ENCODE data around the gene LRMDA. TPM values are rescaled to one million over a fixed set of nuclear protein-coding genes. Genes with fewer than 3 reads are reported as not detected.

LRMDA gene
- total RNA-seq, 1 experiment from 2014 or later = 4.8 TPM

- RAD21 ChIA-PET (ENCODE audit: low non-redundant PET in 1 of 2, low total read pairs in 2 of 2, uncharacterized antibody in 2 of 2, unreplicated experiment in 2 of 2) = no interaction called here
- CTCF ChIA-PET = no interaction called here
- Histone ChIP-seq H3K79me2 (ENCODE audit: insufficient read depth, low read length) (no peaks in the 10 kb centered on the region), H3K4me2 (ENCODE audit: low read length) (no peak overlapping the region), H3K4me3 (replicated peaks in 1 of 2; ENCODE audit: low read depth in 1 of 2, low read length in 2 of 2) (no peak overlapping the region), H3K27ac (ENCODE audit: low read depth, low read length) (no peak overlapping the region), H3K27me3 (ENCODE audit: insufficient read depth, low read length) (peaks cover 54% of the 10 kb centered on the region), H3K9me2 (ENCODE audit: insufficient read depth) (no peaks in the 10 kb centered on the region), H3K4me1 (ENCODE audit: control insufficient read depth in 1 of 2, insufficient read depth in 2 of 2, low read length in 2 of 2) (no peaks in the 10 kb centered on the region), H3K9ac (ENCODE audit: low read length) (no peak overlapping the region), H4K20me1 (ENCODE audit: insufficient read depth) (no peaks in the 10 kb centered on the region), H3K36me3 (ENCODE audit: control insufficient read depth in 1 of 2, insufficient read depth in 2 of 2, low read length in 2 of 2) (no peaks in the 10 kb centered on the region), H3K9me3 (ENCODE audit: control insufficient read depth in 1 of 2, insufficient read depth in 1 of 2, low read depth in 1 of 2, low read length in 2 of 2) (no peaks in the 10 kb centered on the region), H2AFZ (ENCODE audit: low read depth, low read length, poor library complexity, severe bottlenecking) (no peak overlapping the region)
- no peak for DNase-seq (ENCODE audit: low read depth, low spot score)
- BruUV-seq (replicated peaks) = no TSS peak
- no peak for ATAC-seq
- POLR2A ChIA-PET = no interaction called here
- intact Hi-C loops (cut with micrococcal nuclease) = no loop called here
- TF ChIP-seq CTCF (IDR thresholded peaks at IDR 0.05 in 2 of 3, conservative IDR thresholded peaks at IDR 0.05 in 1 of 3; ENCODE audit: borderline replicate concordance in 1 of 3, insufficient read depth in 1 of 3, low read depth in 2 of 3, low read length in 2 of 3) (no peak), YY1 (IDR thresholded peaks at IDR 0.05; ENCODE audit: extremely low read depth, insufficient replicate concordance, low read depth, low read length) (no peak), CBX3 (IDR thresholded peaks at IDR 0.05; ENCODE audit: low read depth) (no peak), JUND (IDR thresholded peaks at IDR 0.05) (no peak), EGR1 (IDR thresholded peaks at IDR 0.05; ENCODE audit: low read depth) (no peak), POLR2A (IDR thresholded peaks at IDR 0.05; ENCODE audit: borderline replicate concordance, extremely low read depth, insufficient read depth, insufficient read length) (no peak), TCF7L2 (IDR thresholded peaks at IDR 0.05; ENCODE audit: borderline replicate concordance, extremely low read depth, insufficient read depth, insufficient read length) (no peak), SP1 (IDR thresholded peaks at IDR 0.05; ENCODE audit: low read depth) (no peak), SIN3A (IDR thresholded peaks at IDR 0.05; ENCODE audit: low read depth) (no peak), ZNF274 (IDR thresholded peaks at IDR 0.05; ENCODE audit: low read depth, low read length) (no peak), RAD21 (IDR thresholded peaks at IDR 0.05; ENCODE audit: low read depth) (no peak)
Measured at GRCh38 chr10:75643944-75644692, 212.7 kb downstream of the LRMDA start.

Data from HCT116 (cell line).